Glutamatergic neuron (in vitro differentiated cells): ENCODE results near the gene WASHC3. TPM values are rescaled to one million over a fixed set of nuclear protein-coding genes. Genes with fewer than 3 reads are reported as not detected.

Experiments used
- DNase-seq: peaks from one replicate; pipeline ENCODE4 v3.0.0; 2022
- H3K27ac Mint-ChIP-seq: one replicate; pipeline ENCODE4 v1.8.0; 2020; ENCODE audit warnings: mild to moderate bottlenecking, mixed read lengths, inconsistent platforms; ENCODE audit not compliant: unreplicated experiment
- H3K27me3 Mint-ChIP-seq: one replicate; pipeline ENCODE4 v1.8.0; 2020; ENCODE audit warnings: mild to moderate bottlenecking, moderate library complexity, mixed read lengths, inconsistent platforms; ENCODE audit not compliant: unreplicated experiment
- H3K36me3 Mint-ChIP-seq: one replicate; pipeline ENCODE4 v1.8.0; 2020; ENCODE audit warnings: mild to moderate bottlenecking, mixed read lengths, inconsistent platforms; ENCODE audit not compliant: unreplicated experiment
- H3K4me1 Mint-ChIP-seq: one replicate; pipeline ENCODE4 v1.8.0; 2020; ENCODE audit warnings: mild to moderate bottlenecking, low read depth, mixed read lengths, inconsistent platforms; ENCODE audit not compliant: unreplicated experiment
- H3K4me3 Mint-ChIP-seq: one replicate; pipeline ENCODE4 v1.8.0; 2020; ENCODE audit warnings: mild to moderate bottlenecking, mixed read lengths, inconsistent platforms; ENCODE audit not compliant: unreplicated experiment
- H3K9me3 Mint-ChIP-seq: one replicate; pipeline ENCODE4 v1.8.0; 2020; ENCODE audit warnings: mild to moderate bottlenecking, moderate library complexity, mixed read lengths, inconsistent platforms; ENCODE audit not compliant: unreplicated experiment
- long read RNA-seq: library from polyadenylated mRNA; unstranded; transcript quantifications from one replicate; pipeline ENCODE4 v2.0.0, GENCODE V29; 2020; ENCODE audit not compliant: unreplicated experiment
- total RNA-seq: library from RNA; stranded (reverse); fragmentation: NEBNext Ultra II Directional; extraction: Animal tissue kit (Norgen Biotek cat#: 25700); gene quantifications from one replicate; pipeline ENCODE4 v1.2.1, GENCODE V29; 2021; ENCODE audit not compliant: unreplicated experiment
- TF ChIP-seq, protein P1 (sequence below): fragments of 200-600 bp; sonication (generic); IDR thresholded peaks from one replicate; pipeline ENCODE4 v1.5.0; 2021; ENCODE audit not compliant: partially characterized antibody, unreplicated experiment

The WASHC3 gene
- total RNA-seq: 35.1 TPM
- long read RNA-seq, transcript WASHC3-201 (7 exons, 916 nt): major isoform, 21 of 28 reads
- long read RNA-seq, partial matches to known transcripts: 0 of 28 reads
- long read RNA-seq, other reads (novel, unspliced or antisense): 3 of 28 reads

- peak within 1 kb of the TSS; percentile 69 for H3K27ac Mint-ChIP-seq
- no peaks in the 10 kb centered on the region for H3K36me3 Mint-ChIP-seq
- peak within 1 kb of the TSS; percentile 92 for H3K4me3 Mint-ChIP-seq
- DNase-seq: peak; percentile 92
- TF ChIP-seq, protein P1, sequence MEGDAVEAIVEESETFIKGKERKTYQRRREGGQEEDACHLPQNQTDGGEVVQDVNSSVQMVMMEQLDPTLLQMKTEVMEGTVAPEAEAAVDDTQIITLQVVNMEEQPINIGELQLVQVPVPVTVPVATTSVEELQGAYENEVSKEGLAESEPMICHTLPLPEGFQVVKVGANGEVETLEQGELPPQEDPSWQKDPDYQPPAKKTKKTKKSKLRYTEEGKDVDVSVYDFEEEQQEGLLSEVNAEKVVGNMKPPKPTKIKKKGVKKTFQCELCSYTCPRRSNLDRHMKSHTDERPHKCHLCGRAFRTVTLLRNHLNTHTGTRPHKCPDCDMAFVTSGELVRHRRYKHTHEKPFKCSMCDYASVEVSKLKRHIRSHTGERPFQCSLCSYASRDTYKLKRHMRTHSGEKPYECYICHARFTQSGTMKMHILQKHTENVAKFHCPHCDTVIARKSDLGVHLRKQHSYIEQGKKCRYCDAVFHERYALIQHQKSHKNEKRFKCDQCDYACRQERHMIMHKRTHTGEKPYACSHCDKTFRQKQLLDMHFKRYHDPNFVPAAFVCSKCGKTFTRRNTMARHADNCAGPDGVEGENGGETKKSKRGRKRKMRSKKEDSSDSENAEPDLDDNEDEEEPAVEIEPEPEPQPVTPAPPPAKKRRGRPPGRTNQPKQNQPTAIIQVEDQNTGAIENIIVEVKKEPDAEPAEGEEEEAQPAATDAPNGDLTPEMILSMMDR: no peak
- H3K4me1 Mint-ChIP-seq: no peaks in the 10 kb centered on the region
- H3K27me3 Mint-ChIP-seq: no peaks in the 10 kb centered on the region
- peaks cover 4% of the 10 kb centered on the region for H3K9me3 Mint-ChIP-seq
Measured at GRCh38 chr12:102061560-102062418, at the start of gene WASHC3. Gene WASHC3 (minus strand): TSS chr12:102061991. CDS start chr12:102061962, 29 bp downstream.

DNA sequence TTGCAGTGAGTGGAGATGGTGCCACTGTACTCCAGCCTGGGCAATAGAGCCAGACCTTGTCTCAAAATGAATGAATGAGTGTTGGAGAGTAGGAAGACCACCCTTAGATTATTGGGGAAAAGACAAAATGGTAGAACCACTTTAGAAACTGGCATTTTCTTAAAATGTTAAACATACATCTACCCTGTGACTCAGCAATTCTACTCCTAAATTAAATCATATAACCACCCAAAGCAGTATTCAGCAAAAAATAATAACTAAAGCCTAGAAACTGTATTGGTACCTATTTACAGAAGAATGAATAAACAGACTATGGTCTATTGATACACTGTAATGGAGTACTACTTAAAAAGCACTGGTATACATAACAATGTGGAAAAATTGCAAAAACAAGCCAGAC is 49.0 kb upstream of the WASHC3 start:
- TF ChIP-seq, protein P1: no peak
- peaks cover 9% of the 10 kb centered on the region for H3K36me3 Mint-ChIP-seq
- no peak for DNase-seq
- H3K27me3 Mint-ChIP-seq: no peaks in the 10 kb centered on the region
- peaks cover 4% of the 10 kb centered on the region for H3K4me1 Mint-ChIP-seq
- no peak overlapping the region for H3K27ac Mint-ChIP-seq
- H3K9me3 Mint-ChIP-seq: no peaks in the 10 kb centered on the region
- no peak overlapping the region for H3K4me3 Mint-ChIP-seq

GRCh38 chr12:102107970-102108369 is 46.2 kb upstream of the WASHC3 start:
- no peak overlapping the region for H3K4me3 Mint-ChIP-seq

GRCh38 chr12:102106905-102107304 is 45.1 kb upstream of the WASHC3 start:
- H3K4me1 Mint-ChIP-seq: no peaks in the 10 kb centered on the region
- H3K9me3 Mint-ChIP-seq: no peaks in the 10 kb centered on the region
- H3K27me3 Mint-ChIP-seq: no peaks in the 10 kb centered on the region
- H3K27ac Mint-ChIP-seq: no peak overlapping the region
- TF ChIP-seq, protein P1: no peak
- no peak overlapping the region for H3K4me3 Mint-ChIP-seq
- DNase-seq: no peak
- peaks cover 10% of the 10 kb centered on the region for H3K36me3 Mint-ChIP-seq

More at GRCh38 chr12:102107970-102108369, 46.2 kb upstream of the WASHC3 start:
- TF ChIP-seq, protein P1: no peak
- peaks cover 10% of the 10 kb centered on the region for H3K36me3 Mint-ChIP-seq
- DNase-seq: no peak
- no peak overlapping the region for H3K27ac Mint-ChIP-seq
- no peaks in the 10 kb centered on the region for H3K9me3 Mint-ChIP-seq
- H3K27me3 Mint-ChIP-seq: no peaks in the 10 kb centered on the region
- H3K4me1 Mint-ChIP-seq: peaks cover 2% of the 10 kb centered on the region

DNA sequence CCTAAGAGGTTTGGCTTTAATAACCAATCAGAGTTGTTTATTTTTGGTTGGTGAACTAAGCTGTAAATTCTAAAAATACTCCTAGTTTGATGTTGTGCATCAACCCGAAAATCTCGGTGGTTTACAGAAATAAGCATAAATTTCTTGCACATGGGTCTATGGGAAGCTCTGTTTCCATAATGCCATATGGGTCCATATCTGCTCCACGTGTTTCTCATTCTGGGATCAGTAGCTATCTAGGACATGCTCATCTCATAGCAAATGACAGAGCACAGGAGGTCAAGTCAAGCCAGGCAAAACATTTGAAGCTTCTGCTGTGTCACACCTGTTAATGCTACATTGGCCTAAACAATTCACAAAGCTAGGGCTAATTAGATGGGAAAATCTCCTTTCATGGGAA is 35.1 kb upstream of the WASHC3 start:
- TF ChIP-seq, protein P1: no peak
- no peaks in the 10 kb centered on the region for H3K9me3 Mint-ChIP-seq
- no peak overlapping the region for H3K27ac Mint-ChIP-seq
- H3K4me1 Mint-ChIP-seq: no peaks in the 10 kb centered on the region
- no peak overlapping the region for H3K4me3 Mint-ChIP-seq
- no peak for DNase-seq
- no peaks in the 10 kb centered on the region for H3K36me3 Mint-ChIP-seq
- H3K27me3 Mint-ChIP-seq: no peaks in the 10 kb centered on the region
